Measurements from ENCODE around the gene ANKRD39.

GRCh38 chr2:96877042-96877451 is 19.2 kb upstream of the ANKRD39 start:
- TF ChIP-seq CTCF (IDR thresholded peaks at IDR 0.05) (no peak), POLR2A (IDR thresholded peaks at IDR 0.05) (no peak)

Data from adrenal gland (tissue), 5 donors.